Measurements from ENCODE around the gene TMC1. TPM values are rescaled to one million over a fixed set of nuclear protein-coding genes. Genes with fewer than 3 reads are reported as not detected.

TMC1 gene
- total RNA-seq, 1 donor from 2014 or later, result not detected

DNA sequence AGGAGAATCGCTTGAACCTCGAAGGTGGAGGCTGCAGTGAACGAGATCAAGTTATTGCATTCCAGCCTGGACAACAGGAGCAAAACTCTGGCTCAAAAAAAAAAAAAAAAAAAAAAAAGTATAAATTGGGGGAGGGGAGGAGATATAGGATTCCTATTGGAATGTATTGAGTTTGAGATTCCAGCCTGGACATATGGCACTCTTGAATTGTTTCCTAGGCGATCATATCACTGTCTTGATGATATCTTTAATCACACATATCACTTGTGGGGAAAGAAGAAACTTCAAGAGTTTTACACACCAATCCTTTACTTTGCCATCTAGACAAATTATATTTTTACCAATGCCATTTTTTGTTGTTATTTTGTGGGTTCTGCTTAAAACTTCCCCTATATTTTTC lies 42.4 kb downstream of the TMC1 start:
- Mint-ChIP-seq H3K27ac (ENCODE audit: unreplicated experiment) (no peak overlapping the region), H3K4me3 (ENCODE audit: unreplicated experiment) (no peak overlapping the region), H3K9me3 (ENCODE audit: low read depth) (peaks cover 5% of the 10 kb centered on the region), H3K4me1 (ENCODE audit: low read depth) (peaks cover 16% of the 10 kb centered on the region), H3K36me3 (ENCODE audit: low read depth) (no peaks in the 10 kb centered on the region), H3K27me3 (ENCODE audit: low read depth) (no peaks in the 10 kb centered on the region)
- DNase-seq (ENCODE audit: low spot score), result no peak
- TF ChIP-seq, protein P1, sequence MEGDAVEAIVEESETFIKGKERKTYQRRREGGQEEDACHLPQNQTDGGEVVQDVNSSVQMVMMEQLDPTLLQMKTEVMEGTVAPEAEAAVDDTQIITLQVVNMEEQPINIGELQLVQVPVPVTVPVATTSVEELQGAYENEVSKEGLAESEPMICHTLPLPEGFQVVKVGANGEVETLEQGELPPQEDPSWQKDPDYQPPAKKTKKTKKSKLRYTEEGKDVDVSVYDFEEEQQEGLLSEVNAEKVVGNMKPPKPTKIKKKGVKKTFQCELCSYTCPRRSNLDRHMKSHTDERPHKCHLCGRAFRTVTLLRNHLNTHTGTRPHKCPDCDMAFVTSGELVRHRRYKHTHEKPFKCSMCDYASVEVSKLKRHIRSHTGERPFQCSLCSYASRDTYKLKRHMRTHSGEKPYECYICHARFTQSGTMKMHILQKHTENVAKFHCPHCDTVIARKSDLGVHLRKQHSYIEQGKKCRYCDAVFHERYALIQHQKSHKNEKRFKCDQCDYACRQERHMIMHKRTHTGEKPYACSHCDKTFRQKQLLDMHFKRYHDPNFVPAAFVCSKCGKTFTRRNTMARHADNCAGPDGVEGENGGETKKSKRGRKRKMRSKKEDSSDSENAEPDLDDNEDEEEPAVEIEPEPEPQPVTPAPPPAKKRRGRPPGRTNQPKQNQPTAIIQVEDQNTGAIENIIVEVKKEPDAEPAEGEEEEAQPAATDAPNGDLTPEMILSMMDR (IDR thresholded peaks at IDR 0.05), result no peak

DNA sequence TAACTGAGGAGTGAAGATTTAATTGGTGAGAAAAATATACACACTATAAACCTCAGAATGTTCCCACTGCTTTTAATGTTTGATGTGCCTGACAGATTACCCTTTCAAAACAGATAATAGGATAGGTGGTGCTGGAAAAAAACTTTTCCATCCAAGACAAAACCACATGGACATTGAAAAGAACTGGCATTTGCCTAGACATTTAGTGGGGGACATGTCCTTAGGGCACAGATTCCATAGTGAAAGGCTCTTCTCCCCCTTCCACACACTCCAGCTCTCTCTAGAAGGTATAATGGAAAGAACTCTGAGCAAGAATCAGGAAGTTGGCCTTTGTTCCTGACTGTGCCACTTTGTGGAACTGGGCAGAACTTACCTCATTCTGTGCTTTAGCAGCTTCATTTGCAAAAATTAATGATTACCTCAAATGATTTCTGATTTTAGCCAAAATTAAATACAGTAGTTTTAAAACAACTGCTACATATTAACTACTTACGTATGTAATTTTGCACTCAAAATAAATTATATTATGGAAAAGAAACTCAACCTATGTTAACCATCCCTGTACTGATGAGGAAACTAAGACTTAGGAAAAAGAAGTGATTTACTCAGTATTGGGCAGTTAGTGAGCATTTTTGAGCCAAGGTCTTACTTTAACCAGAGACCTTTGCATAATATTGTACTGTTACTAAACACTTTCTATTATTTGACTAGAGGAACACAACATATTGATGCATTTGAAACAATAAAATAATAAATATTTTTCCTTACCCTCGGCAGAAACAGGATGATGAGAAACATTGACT lies 43.3 kb downstream of the TMC1 start:
- Mint-ChIP-seq H3K27ac (ENCODE audit: unreplicated experiment) (no peak overlapping the region), H3K9me3 (ENCODE audit: low read depth) (peaks cover 5% of the 10 kb centered on the region), H3K36me3 (ENCODE audit: low read depth) (no peaks in the 10 kb centered on the region), H3K4me1 (ENCODE audit: low read depth) (peaks cover 21% of the 10 kb centered on the region), H3K27me3 (ENCODE audit: low read depth) (no peaks in the 10 kb centered on the region), H3K4me3 (ENCODE audit: unreplicated experiment) (no peak overlapping the region)
- TF ChIP-seq, protein P1 (IDR thresholded peaks at IDR 0.05), result no peak
- DNase-seq (ENCODE audit: low spot score), result no peak

- DNase-seq (ENCODE audit: low spot score), result no peak
Measured at GRCh38 chr9:72565535-72565934, 44.1 kb downstream of the TMC1 start.

GRCh38 chr9:72574156-72574810 lies 52.9 kb downstream of the TMC1 start:
- no peaks in the 10 kb centered on the region for H3K36me3 Mint-ChIP-seq (ENCODE audit: low read depth)
- no peak for DNase-seq (ENCODE audit: low spot score)
- H3K4me1 Mint-ChIP-seq (ENCODE audit: low read depth), result peaks cover 24% of the 10 kb centered on the region
- H3K27ac Mint-ChIP-seq (ENCODE audit: unreplicated experiment), result no peak overlapping the region
- TF ChIP-seq, protein P1 (IDR thresholded peaks at IDR 0.05), result no peak
- no peaks in the 10 kb centered on the region for H3K9me3 Mint-ChIP-seq (ENCODE audit: low read depth)
- no peak overlapping the region for H3K4me3 Mint-ChIP-seq (ENCODE audit: unreplicated experiment)
- no peaks in the 10 kb centered on the region for H3K27me3 Mint-ChIP-seq (ENCODE audit: low read depth)

More at GRCh38 chr9:72565535-72565934, 44.1 kb downstream of the TMC1 start:
- H3K9me3 Mint-ChIP-seq (ENCODE audit: low read depth), result peaks cover 5% of the 10 kb centered on the region
- peaks cover 21% of the 10 kb centered on the region for H3K4me1 Mint-ChIP-seq (ENCODE audit: low read depth)
- H3K27ac Mint-ChIP-seq (ENCODE audit: unreplicated experiment), result no peak overlapping the region
- no peaks in the 10 kb centered on the region for H3K36me3 Mint-ChIP-seq (ENCODE audit: low read depth)
- TF ChIP-seq, protein P1 (IDR thresholded peaks at IDR 0.05), result no peak
- H3K27me3 Mint-ChIP-seq (ENCODE audit: low read depth), result no peaks in the 10 kb centered on the region
- no peak overlapping the region for H3K4me3 Mint-ChIP-seq (ENCODE audit: unreplicated experiment)

DNA sequence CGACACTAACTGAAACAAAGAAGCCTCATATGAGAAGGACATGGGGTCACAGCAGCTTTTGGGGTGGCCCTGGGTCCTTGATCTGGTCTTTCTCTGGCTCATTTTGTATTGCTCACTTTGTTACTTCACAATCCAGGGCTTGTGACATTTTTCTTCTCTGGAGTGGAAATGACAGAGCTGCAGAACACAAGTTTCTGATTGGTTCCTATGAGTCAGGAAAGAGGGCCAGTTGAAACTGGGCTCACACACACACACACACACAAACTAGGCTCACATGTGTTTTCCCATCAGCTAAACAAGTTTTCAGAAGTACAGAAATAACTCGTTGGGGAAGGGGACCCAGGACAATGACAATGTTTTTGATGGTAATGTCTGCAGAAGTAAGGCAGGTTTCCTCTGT lies 54.3 kb downstream of the TMC1 start:
- Mint-ChIP-seq H3K27ac (ENCODE audit: unreplicated experiment) (no peak overlapping the region), H3K36me3 (ENCODE audit: low read depth) (no peaks in the 10 kb centered on the region), H3K4me3 (ENCODE audit: unreplicated experiment) (no peak overlapping the region), H3K9me3 (ENCODE audit: low read depth) (no peaks in the 10 kb centered on the region), H3K4me1 (ENCODE audit: low read depth) (peaks cover 33% of the 10 kb centered on the region), H3K27me3 (ENCODE audit: low read depth) (no peaks in the 10 kb centered on the region)
- DNase-seq (ENCODE audit: low spot score), result no peak
- TF ChIP-seq, protein P1 (IDR thresholded peaks at IDR 0.05), result no peak

Measured in chondrocyte (in vitro differentiated cells).